Measurements from ENCODE around the gene OR52I2. TPM values are rescaled to one million over a fixed set of nuclear protein-coding genes. Genes with fewer than 3 reads are reported as not detected.

OR52I2 gene
- polyA plus RNA-seq, 1 donor from 2014 or later, result not detected

DNA sequence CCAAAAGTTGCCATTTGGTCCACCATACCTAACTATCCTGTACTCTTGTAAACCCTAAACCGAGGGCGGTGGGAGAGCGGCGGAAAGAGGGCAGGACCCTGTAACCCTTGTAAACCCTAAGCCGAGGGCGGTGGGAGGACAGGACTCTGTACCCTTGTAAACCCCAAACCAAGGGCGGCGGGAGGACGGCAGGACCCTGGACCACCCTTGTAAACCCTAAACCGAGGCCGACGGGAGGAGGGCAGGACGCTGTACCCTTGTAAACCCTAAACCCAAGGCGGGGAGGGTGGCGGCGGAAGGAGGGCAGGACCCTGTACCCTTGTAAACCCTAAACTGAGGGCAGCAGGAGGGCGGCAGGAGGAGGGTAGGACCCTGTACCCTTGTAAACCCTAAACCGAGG lies 12.5 kb upstream of the OR52I2 start:
- Histone ChIP-seq H4K20me1 (ENCODE audit: insufficient read depth) (no peaks in the 10 kb centered on the region), H3K36me3 (ENCODE audit: insufficient read depth, low read length) (no peaks in the 10 kb centered on the region), H3K27ac (ENCODE audit: low read length) (no peak overlapping the region), H3K9me3 (ENCODE audit: low read length) (no peaks in the 10 kb centered on the region), H3K79me2 (replicated peaks; ENCODE audit: insufficient read depth, low read length) (no peaks in the 10 kb centered on the region), H3K4me3 (ENCODE audit: low read length) (no peak overlapping the region), H2AFZ (ENCODE audit: low read depth, low read length) (no peak overlapping the region), H3K9ac (ENCODE audit: low read length) (no peak overlapping the region), H3F3A (ENCODE audit: insufficient read depth, low read length, poor library complexity, severe bottlenecking) (no peaks in the 10 kb centered on the region), H3K4me2 (ENCODE audit: low read length) (no peak overlapping the region), H3K9me2 (ENCODE audit: insufficient read depth, low read length) (no peaks in the 10 kb centered on the region), H3K27me3 (ENCODE audit: insufficient read depth, low read depth, low read length) (no peaks in the 10 kb centered on the region)
- TF ChIP-seq POLR2AphosphoS5 (IDR thresholded peaks at IDR 0.05), result no peak
- no peak for TF ChIP-seq MXI1 (conservative IDR thresholded peaks at IDR 0.05; ENCODE audit: poor library complexity, severe bottlenecking)
- no peak for TF ChIP-seq RAD21 (conservative IDR thresholded peaks at IDR 0.05)
- TF ChIP-seq EP300 (conservative IDR thresholded peaks at IDR 0.05; ENCODE audit: poor library complexity, severe bottlenecking), result no peak
- TF ChIP-seq EZH2 (IDR thresholded peaks at IDR 0.05; ENCODE audit: borderline replicate concordance, insufficient read depth, low read length, poor library complexity, severe bottlenecking), result no peak
- no peak for TF ChIP-seq CTCF (IDR thresholded peaks at IDR 0.05; ENCODE audit: poor library complexity, severe bottlenecking)
- TF ChIP-seq REST (IDR thresholded peaks at IDR 0.05; ENCODE audit: borderline replicate concordance), result no peak
- no peak for TF ChIP-seq TAF1 (IDR thresholded peaks at IDR 0.05; ENCODE audit: low read depth)
- no peak for TF ChIP-seq SMC3 (conservative IDR thresholded peaks at IDR 0.05; ENCODE audit: poor library complexity)

DNA sequence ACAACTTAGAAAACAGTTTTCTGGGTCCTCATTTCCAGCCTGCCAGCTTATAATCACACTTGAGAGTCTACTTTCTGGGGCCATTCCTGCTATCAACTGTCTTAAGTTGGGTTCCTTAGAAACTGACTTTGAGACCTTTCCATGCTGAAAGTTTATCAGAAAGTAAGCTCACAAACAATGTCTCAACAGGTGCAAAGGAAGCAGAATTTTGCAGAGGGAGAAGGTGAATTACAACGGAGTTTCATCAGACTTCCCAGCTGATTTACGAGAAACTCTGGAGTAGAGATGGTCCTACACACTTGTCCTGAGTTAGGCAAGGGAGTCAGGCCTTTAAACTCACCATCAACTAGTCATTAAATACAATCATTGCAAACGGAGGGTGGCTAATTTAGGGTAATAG lies 4.7 kb upstream of the OR52I2 start:
- Histone ChIP-seq H3K27me3 (ENCODE audit: insufficient read depth, low read depth, low read length) (no peaks in the 10 kb centered on the region), H3K27ac (ENCODE audit: low read length) (no peak overlapping the region), H3K79me2 (replicated peaks; ENCODE audit: insufficient read depth, low read length) (no peaks in the 10 kb centered on the region), H2AFZ (ENCODE audit: low read depth, low read length) (no peak overlapping the region), H3K9me2 (ENCODE audit: insufficient read depth, low read length) (no peaks in the 10 kb centered on the region), H3K4me3 (ENCODE audit: low read length) (no peak overlapping the region), H4K20me1 (ENCODE audit: insufficient read depth) (no peaks in the 10 kb centered on the region), H3K9me3 (ENCODE audit: low read length) (no peaks in the 10 kb centered on the region), H3K4me2 (ENCODE audit: low read length) (no peak overlapping the region), H3K9ac (ENCODE audit: low read length) (no peak overlapping the region), H3F3A (ENCODE audit: insufficient read depth, low read length, poor library complexity, severe bottlenecking) (no peaks in the 10 kb centered on the region), H3K36me3 (ENCODE audit: insufficient read depth, low read length) (no peaks in the 10 kb centered on the region)
- no peak for TF ChIP-seq MXI1 (conservative IDR thresholded peaks at IDR 0.05; ENCODE audit: poor library complexity, severe bottlenecking)
- no peak for TF ChIP-seq POLR2AphosphoS5 (IDR thresholded peaks at IDR 0.05)
- TF ChIP-seq CTCF (IDR thresholded peaks at IDR 0.05; ENCODE audit: poor library complexity, severe bottlenecking), result no peak
- no peak for TF ChIP-seq SMC3 (conservative IDR thresholded peaks at IDR 0.05; ENCODE audit: poor library complexity)
- TF ChIP-seq EZH2 (IDR thresholded peaks at IDR 0.05; ENCODE audit: borderline replicate concordance, insufficient read depth, low read length, poor library complexity, severe bottlenecking), result no peak
- no peak for TF ChIP-seq TAF1 (IDR thresholded peaks at IDR 0.05; ENCODE audit: low read depth)
- no peak for TF ChIP-seq EP300 (conservative IDR thresholded peaks at IDR 0.05; ENCODE audit: poor library complexity, severe bottlenecking)
- TF ChIP-seq RAD21 (conservative IDR thresholded peaks at IDR 0.05), result no peak
- no peak for TF ChIP-seq REST (IDR thresholded peaks at IDR 0.05; ENCODE audit: borderline replicate concordance)

All from neural cell (in vitro differentiated cells).